Measurements from ENCODE around the gene RELN. TPM values are rescaled to one million over a fixed set of nuclear protein-coding genes. Genes with fewer than 3 reads are reported as not detected.

Gene RELN
- total RNA-seq, 1 experiment from 2014 or later, result 0.20 TPM

DNA sequence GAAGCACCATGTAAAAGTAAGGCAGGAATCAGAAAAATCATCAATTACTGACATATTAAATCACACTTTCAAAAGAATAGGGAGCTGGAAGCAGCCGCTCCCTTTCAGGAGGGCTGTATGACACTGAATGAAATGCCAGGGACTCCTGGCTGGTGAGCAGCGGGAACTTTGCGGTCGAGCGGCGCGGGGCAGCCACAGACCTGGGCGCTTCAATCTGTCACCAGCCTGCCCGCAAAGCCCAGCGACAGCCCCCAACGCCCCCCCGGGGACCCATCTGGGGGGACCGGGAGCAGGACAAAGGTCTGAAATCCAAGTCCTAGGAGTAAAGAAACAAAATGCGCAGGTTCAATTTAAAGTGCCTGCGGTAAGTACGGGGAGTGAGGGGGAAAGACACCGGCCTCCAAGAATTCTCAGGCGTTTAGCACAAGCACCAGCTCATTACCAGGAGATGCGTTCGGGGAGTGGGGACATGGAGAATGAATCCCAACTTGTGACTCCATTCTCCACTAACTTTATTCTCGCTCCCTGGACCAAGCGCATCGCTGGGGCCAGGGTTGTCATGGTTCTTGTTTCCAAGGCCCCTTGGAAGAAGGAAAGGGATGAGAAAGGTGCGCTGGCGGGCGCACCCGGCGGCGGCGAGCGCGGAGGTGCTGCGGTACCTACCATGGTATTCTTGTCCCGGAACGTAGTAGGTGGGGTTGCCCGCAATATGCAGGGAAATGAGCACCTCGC is 824 bp downstream of the RELN start:
- H3K36me3 ChIP-seq (ENCODE audit: control insufficient read depth in 1 of 2, insufficient read depth in 2 of 2, low read length in 2 of 2), result no peaks in the 10 kb centered on the region
- ChIA-PET CTCF (no interaction called here), RAD21 (ENCODE audit: low non-redundant PET in 1 of 2, low total read pairs in 2 of 2, uncharacterized antibody in 2 of 2, unreplicated experiment in 2 of 2) (no interaction called here), POLR2A (no interaction called here)
- H3K27ac ChIP-seq (ENCODE audit: low read depth, low read length), result no peak overlapping the region
- H3K9me3 ChIP-seq (ENCODE audit: control insufficient read depth in 1 of 2, insufficient read depth in 1 of 2, low read depth in 1 of 2, low read length in 2 of 2), result no peaks in the 10 kb centered on the region
- BruUV-seq (replicated peaks), result no TSS peak
- no peaks in the 10 kb centered on the region for H3K79me2 ChIP-seq (ENCODE audit: insufficient read depth, low read length)
- H3K9ac ChIP-seq (ENCODE audit: low read length), result no peak overlapping the region
- no peak for DNase-seq (ENCODE audit: low read depth, low spot score)
- no peak overlapping the region for H2AFZ ChIP-seq (ENCODE audit: low read depth, low read length, poor library complexity, severe bottlenecking)
- no peaks in the 10 kb centered on the region for H3K9me2 ChIP-seq (ENCODE audit: insufficient read depth)
- no peaks in the 10 kb centered on the region for H4K20me1 ChIP-seq (ENCODE audit: insufficient read depth)
- H3K4me1 ChIP-seq (ENCODE audit: control insufficient read depth in 1 of 2, insufficient read depth in 2 of 2, low read length in 2 of 2), result no peaks in the 10 kb centered on the region
- peaks cover 21% of the 10 kb centered on the region for H3K27me3 ChIP-seq (ENCODE audit: insufficient read depth, low read length)
- no peak for ATAC-seq
- TF ChIP-seq ZNF274 (IDR thresholded peaks at IDR 0.05; ENCODE audit: low read depth, low read length) (no peak), JUND (IDR thresholded peaks at IDR 0.05) (no peak), YY1 (IDR thresholded peaks at IDR 0.05; ENCODE audit: extremely low read depth, insufficient replicate concordance, low read depth, low read length) (no peak), SRF (IDR thresholded peaks at IDR 0.05; ENCODE audit: low read depth) (no peak), TCF7L2 (IDR thresholded peaks at IDR 0.05; ENCODE audit: borderline replicate concordance, extremely low read depth, insufficient read depth, insufficient read length) (no peak), EZH2phosphoT487 (IDR thresholded peaks at IDR 0.05; ENCODE audit: borderline replicate concordance) (no peak), POLR2A (IDR thresholded peaks at IDR 0.05; ENCODE audit: borderline replicate concordance, extremely low read depth, insufficient read depth, insufficient read length) (no peak)
- TF ChIP-seq, protein P1, sequence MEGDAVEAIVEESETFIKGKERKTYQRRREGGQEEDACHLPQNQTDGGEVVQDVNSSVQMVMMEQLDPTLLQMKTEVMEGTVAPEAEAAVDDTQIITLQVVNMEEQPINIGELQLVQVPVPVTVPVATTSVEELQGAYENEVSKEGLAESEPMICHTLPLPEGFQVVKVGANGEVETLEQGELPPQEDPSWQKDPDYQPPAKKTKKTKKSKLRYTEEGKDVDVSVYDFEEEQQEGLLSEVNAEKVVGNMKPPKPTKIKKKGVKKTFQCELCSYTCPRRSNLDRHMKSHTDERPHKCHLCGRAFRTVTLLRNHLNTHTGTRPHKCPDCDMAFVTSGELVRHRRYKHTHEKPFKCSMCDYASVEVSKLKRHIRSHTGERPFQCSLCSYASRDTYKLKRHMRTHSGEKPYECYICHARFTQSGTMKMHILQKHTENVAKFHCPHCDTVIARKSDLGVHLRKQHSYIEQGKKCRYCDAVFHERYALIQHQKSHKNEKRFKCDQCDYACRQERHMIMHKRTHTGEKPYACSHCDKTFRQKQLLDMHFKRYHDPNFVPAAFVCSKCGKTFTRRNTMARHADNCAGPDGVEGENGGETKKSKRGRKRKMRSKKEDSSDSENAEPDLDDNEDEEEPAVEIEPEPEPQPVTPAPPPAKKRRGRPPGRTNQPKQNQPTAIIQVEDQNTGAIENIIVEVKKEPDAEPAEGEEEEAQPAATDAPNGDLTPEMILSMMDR (IDR thresholded peaks at IDR 0.05 in 2 of 3, conservative IDR thresholded peaks at IDR 0.05 in 1 of 3; ENCODE audit: borderline replicate concordance in 1 of 3, insufficient read depth in 1 of 3, low read depth in 2 of 3, low read length in 2 of 3), result no peak
- TF ChIP-seq, protein P2, sequence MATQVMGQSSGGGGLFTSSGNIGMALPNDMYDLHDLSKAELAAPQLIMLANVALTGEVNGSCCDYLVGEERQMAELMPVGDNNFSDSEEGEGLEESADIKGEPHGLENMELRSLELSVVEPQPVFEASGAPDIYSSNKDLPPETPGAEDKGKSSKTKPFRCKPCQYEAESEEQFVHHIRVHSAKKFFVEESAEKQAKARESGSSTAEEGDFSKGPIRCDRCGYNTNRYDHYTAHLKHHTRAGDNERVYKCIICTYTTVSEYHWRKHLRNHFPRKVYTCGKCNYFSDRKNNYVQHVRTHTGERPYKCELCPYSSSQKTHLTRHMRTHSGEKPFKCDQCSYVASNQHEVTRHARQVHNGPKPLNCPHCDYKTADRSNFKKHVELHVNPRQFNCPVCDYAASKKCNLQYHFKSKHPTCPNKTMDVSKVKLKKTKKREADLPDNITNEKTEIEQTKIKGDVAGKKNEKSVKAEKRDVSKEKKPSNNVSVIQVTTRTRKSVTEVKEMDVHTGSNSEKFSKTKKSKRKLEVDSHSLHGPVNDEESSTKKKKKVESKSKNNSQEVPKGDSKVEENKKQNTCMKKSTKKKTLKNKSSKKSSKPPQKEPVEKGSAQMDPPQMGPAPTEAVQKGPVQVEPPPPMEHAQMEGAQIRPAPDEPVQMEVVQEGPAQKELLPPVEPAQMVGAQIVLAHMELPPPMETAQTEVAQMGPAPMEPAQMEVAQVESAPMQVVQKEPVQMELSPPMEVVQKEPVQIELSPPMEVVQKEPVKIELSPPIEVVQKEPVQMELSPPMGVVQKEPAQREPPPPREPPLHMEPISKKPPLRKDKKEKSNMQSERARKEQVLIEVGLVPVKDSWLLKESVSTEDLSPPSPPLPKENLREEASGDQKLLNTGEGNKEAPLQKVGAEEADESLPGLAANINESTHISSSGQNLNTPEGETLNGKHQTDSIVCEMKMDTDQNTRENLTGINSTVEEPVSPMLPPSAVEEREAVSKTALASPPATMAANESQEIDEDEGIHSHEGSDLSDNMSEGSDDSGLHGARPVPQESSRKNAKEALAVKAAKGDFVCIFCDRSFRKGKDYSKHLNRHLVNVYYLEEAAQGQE (IDR thresholded peaks at IDR 0.05; ENCODE audit: low read depth), result no peak
- no peak overlapping the region for H3K4me3 ChIP-seq (replicated peaks in 1 of 2; ENCODE audit: low read depth in 1 of 2, low read length in 2 of 2)
- H3K4me2 ChIP-seq (ENCODE audit: low read length), result no peak overlapping the region
- intact Hi-C loops (cut with micrococcal nuclease), result no loop called here

Data from HCT116 (cell line).